ENCODE data around the gene SPRED3. TPM values are rescaled to one million over a fixed set of nuclear protein-coding genes. Genes with fewer than 3 reads are reported as not detected.

SPRED3 gene
- total and polyA plus RNA-seq, 2 experiments from 2014 or later, result 2.3 to 4.0 TPM

DNA sequence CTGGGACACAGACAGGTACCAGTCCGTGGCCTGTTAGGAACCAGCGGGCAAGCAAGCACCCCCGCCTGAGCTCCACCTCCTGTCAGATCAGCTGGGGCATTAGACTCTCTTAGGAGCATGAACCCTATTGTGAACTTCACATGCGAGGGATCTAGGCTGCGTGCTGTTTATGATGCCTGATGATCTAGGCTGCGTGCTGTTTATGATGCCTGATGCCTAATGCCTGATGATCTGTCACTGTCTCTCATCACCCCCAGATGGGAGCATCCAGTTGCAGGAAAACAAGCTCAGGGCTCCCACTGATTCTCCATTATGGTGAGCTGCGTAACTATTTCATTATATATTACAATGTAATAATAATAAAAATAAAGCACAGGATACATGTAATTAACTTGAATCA, 33.9 kb downstream of the SPRED3 start:
- TF ChIP-seq EZH2 (IDR thresholded peaks at IDR 0.05; ENCODE audit: borderline replicate concordance) (no peak), EZH2phosphoT487 (IDR thresholded peaks at IDR 0.05; ENCODE audit: low read depth, severe bottlenecking, unreplicated experiment) (no peak)
- TF ChIP-seq, protein P1, sequence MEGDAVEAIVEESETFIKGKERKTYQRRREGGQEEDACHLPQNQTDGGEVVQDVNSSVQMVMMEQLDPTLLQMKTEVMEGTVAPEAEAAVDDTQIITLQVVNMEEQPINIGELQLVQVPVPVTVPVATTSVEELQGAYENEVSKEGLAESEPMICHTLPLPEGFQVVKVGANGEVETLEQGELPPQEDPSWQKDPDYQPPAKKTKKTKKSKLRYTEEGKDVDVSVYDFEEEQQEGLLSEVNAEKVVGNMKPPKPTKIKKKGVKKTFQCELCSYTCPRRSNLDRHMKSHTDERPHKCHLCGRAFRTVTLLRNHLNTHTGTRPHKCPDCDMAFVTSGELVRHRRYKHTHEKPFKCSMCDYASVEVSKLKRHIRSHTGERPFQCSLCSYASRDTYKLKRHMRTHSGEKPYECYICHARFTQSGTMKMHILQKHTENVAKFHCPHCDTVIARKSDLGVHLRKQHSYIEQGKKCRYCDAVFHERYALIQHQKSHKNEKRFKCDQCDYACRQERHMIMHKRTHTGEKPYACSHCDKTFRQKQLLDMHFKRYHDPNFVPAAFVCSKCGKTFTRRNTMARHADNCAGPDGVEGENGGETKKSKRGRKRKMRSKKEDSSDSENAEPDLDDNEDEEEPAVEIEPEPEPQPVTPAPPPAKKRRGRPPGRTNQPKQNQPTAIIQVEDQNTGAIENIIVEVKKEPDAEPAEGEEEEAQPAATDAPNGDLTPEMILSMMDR (IDR thresholded peaks at IDR 0.05; ENCODE audit: poor library complexity), result no peak
- no peaks in the 10 kb centered on the region for H3K9me2 ChIP-seq (replicated peaks; ENCODE audit: insufficient read depth)
- H4K20me1 ChIP-seq (ENCODE audit: insufficient read depth, poor library complexity, severe bottlenecking), result no peaks in the 10 kb centered on the region
- no peaks in the 10 kb centered on the region for H3K36me3 ChIP-seq (replicated peaks; ENCODE audit: insufficient read depth, low read depth)
- H3K4me2 ChIP-seq, result no peak overlapping the region
- 93% methylated on average over 7 of the region's 7 CpGs for WGBS (ENCODE audit: low lambda C conversion rate, missing lambda C conversion rate)
- DNase-seq (ENCODE audit: low spot score), result no peak
- no peak overlapping the region for H3K4me3 ChIP-seq
- no peak overlapping the region for H2AFZ ChIP-seq
- H3K27ac ChIP-seq, result no peak overlapping the region
- no peaks in the 10 kb centered on the region for H3K79me2 ChIP-seq
- H3K27me3 ChIP-seq, result no peaks in the 10 kb centered on the region
- no peaks in the 10 kb centered on the region for H3K9me3 ChIP-seq (ENCODE audit: low read depth)
- H3K4me1 ChIP-seq (ENCODE audit: insufficient read depth), result peaks cover 8% of the 10 kb centered on the region

DNA sequence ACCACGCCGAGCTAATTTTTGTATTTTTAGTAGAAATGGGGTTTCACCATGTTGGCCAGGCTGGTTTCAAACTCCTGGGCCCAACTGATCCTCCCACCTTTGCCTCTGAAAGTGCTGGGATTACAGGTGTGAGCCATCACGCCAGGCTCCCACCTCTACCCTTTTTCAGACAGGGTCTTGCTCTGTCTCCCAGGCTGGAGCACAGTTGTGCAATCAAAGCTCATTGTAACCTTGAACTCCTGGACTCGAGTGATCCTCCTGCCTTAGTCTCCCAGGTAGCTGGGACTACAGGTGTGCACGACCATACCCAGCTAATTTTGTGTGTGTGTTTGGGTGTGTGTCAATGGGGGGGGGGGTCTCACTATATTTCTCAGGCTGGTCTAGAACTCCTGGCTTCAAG, 35.8 kb downstream of the SPRED3 start:
- no peak overlapping the region for H3K4me2 ChIP-seq

GRCh38 chr19:38425222-38425809, 36.8 kb downstream of the SPRED3 start:
- no peaks in the 10 kb centered on the region for H3K9me3 ChIP-seq (ENCODE audit: low read depth)
- H3K79me2 ChIP-seq, result no peaks in the 10 kb centered on the region
- H4K20me1 ChIP-seq (ENCODE audit: insufficient read depth, poor library complexity, severe bottlenecking), result no peaks in the 10 kb centered on the region
- no peak overlapping the region for H3K4me2 ChIP-seq
- TF ChIP-seq EZH2 (IDR thresholded peaks at IDR 0.05; ENCODE audit: borderline replicate concordance) (no peak), EZH2phosphoT487 (IDR thresholded peaks at IDR 0.05; ENCODE audit: low read depth, severe bottlenecking, unreplicated experiment) (no peak)
- TF ChIP-seq, protein P1 (IDR thresholded peaks at IDR 0.05; ENCODE audit: poor library complexity), result no peak
- no peak overlapping the region for H2AFZ ChIP-seq
- H3K9me2 ChIP-seq (replicated peaks; ENCODE audit: insufficient read depth), result no peaks in the 10 kb centered on the region
- no peak overlapping the region for H3K27ac ChIP-seq
- H3K4me3 ChIP-seq, result no peak overlapping the region
- DNase-seq (ENCODE audit: low spot score), result no peak
- no peaks in the 10 kb centered on the region for H3K4me1 ChIP-seq (ENCODE audit: insufficient read depth)
- no peaks in the 10 kb centered on the region for H3K36me3 ChIP-seq (replicated peaks; ENCODE audit: insufficient read depth, low read depth)
- 77% methylated on average over 7 of the region's 7 CpGs for WGBS (ENCODE audit: low lambda C conversion rate, missing lambda C conversion rate)
- no peaks in the 10 kb centered on the region for H3K27me3 ChIP-seq

More for the DNA sequence above, 35.8 kb downstream of the SPRED3 start:
- TF ChIP-seq, protein P1 (IDR thresholded peaks at IDR 0.05; ENCODE audit: poor library complexity), result no peak
- TF ChIP-seq EZH2phosphoT487 (IDR thresholded peaks at IDR 0.05; ENCODE audit: low read depth, severe bottlenecking, unreplicated experiment), result no peak
- no peak for TF ChIP-seq EZH2 (IDR thresholded peaks at IDR 0.05; ENCODE audit: borderline replicate concordance)
- Histone ChIP-seq H3K27me3 (no peaks in the 10 kb centered on the region), H3K27ac (no peak overlapping the region), H4K20me1 (ENCODE audit: insufficient read depth, poor library complexity, severe bottlenecking) (no peaks in the 10 kb centered on the region), H3K36me3 (replicated peaks; ENCODE audit: insufficient read depth, low read depth) (no peaks in the 10 kb centered on the region), H3K9me3 (ENCODE audit: low read depth) (no peaks in the 10 kb centered on the region), H3K9me2 (replicated peaks; ENCODE audit: insufficient read depth) (no peaks in the 10 kb centered on the region), H3K79me2 (no peaks in the 10 kb centered on the region), H2AFZ (no peak overlapping the region), H3K4me1 (ENCODE audit: insufficient read depth) (no peaks in the 10 kb centered on the region), H3K4me3 (no peak overlapping the region)
- WGBS (ENCODE audit: low lambda C conversion rate, missing lambda C conversion rate), result 64% methylated on average over 5 of the region's 5 CpGs
- DNase-seq (ENCODE audit: low spot score), result no peak

Data from hepatocyte (in vitro differentiated cells).